ENCODE results near the gene NACC2.

DNA sequence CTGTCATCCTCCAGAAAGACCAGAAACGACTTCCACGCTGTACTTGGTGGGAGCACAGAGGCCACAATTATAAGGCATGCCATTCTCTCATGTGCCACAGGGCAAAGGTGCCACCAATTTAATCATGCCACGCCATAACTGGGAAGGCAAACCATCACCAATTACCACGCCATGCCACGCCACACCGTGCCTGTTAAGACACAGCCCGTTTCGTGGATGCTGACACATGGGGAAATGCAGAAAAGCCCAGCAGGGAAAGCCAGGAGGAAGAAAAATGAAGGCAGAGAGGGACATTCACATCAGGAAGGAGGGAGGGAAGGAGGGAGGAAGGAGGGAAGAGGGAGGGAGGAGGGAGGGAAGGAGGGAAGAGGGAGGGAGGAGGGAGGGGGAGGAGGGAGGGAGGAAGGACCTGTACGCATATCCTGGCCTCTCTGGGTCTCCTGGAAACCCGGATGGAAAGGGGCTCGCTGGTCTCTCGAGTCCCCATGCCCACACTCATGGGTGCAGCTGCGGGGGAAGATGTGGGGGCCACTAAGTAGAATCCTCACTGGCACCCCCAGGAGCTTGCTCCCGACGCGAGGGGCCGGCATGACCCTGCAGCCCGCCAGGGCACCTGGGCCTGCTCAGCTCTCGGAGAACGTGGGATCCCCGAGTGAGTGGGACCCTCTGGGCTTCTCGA is 72.2 kb downstream of the NACC2 start:
- no peak for TF ChIP-seq EZH2 (optimal IDR thresholded peaks at IDR 0.05; ENCODE audit: low read depth, low read length)
- TF ChIP-seq, protein P1, sequence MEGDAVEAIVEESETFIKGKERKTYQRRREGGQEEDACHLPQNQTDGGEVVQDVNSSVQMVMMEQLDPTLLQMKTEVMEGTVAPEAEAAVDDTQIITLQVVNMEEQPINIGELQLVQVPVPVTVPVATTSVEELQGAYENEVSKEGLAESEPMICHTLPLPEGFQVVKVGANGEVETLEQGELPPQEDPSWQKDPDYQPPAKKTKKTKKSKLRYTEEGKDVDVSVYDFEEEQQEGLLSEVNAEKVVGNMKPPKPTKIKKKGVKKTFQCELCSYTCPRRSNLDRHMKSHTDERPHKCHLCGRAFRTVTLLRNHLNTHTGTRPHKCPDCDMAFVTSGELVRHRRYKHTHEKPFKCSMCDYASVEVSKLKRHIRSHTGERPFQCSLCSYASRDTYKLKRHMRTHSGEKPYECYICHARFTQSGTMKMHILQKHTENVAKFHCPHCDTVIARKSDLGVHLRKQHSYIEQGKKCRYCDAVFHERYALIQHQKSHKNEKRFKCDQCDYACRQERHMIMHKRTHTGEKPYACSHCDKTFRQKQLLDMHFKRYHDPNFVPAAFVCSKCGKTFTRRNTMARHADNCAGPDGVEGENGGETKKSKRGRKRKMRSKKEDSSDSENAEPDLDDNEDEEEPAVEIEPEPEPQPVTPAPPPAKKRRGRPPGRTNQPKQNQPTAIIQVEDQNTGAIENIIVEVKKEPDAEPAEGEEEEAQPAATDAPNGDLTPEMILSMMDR (IDR thresholded peaks at IDR 0.05; ENCODE audit: low read length) = no peak
- no peak for TF ChIP-seq EZH2phosphoT487 (IDR thresholded peaks at IDR 0.05; ENCODE audit: low read length)

All from MM.1S (cell line).